WTC11 (cell line): ENCODE data around the gene ASCC3. TPM values are rescaled to one million over a fixed set of nuclear protein-coding genes. Genes with fewer than 3 reads are reported as not detected.

ENCODE experiments used
- ATAC-seq: fragments of 200-7000 bp; cut with Tn5 transposase; 2 replicates; pipeline ENCODE4 v1.10.0; 2021; ENCODE audit warnings: mild to moderate bottlenecking, moderate library complexity
- CTCF ChIA-PET: fragments of 300-600 bp; sonication (Branson Sonifier 250); formaldehyde crosslinking; loops from one replicate; lab custom pipeline; 2021; ENCODE audit warnings: antibody characterized with exemption; lab: Charles Lee
- POLR2A ChIA-PET: fragments of 350-600 bp; sonication (Branson Sonifier 250); formaldehyde crosslinking; loops from one replicate; lab custom pipeline; 2021; ENCODE audit warnings: antibody characterized with exemption; lab: Charles Lee
- DNase-seq: peaks from one replicate; pipeline ENCODE4 v3.0.0; 2021; ENCODE audit warnings: low spot score
- H3K27ac Mint-ChIP-seq: 2 replicates; pipeline ENCODE4 v1.8.0; 2021; ENCODE audit warnings: mixed read lengths
- H3K27me3 Mint-ChIP-seq: 2 replicates; pipeline ENCODE4 v1.8.0; 2021; ENCODE audit warnings: low read depth, mild to moderate bottlenecking, moderate library complexity, mixed read lengths
- H3K36me3 Mint-ChIP-seq: 2 replicates; pipeline ENCODE4 v1.8.0; 2021; ENCODE audit warnings: mixed read lengths
- H3K4me1 Mint-ChIP-seq: 2 replicates; pipeline ENCODE4 v1.8.0; 2022; ENCODE audit warnings: mixed read lengths
- H3K4me3 Mint-ChIP-seq: 2 replicates; pipeline ENCODE4 v1.8.0; 2021; ENCODE audit warnings: mild to moderate bottlenecking, moderate library complexity, mixed read lengths
- H3K9me3 Mint-ChIP-seq: 2 replicates; pipeline ENCODE4 v1.8.0; 2021; ENCODE audit warnings: mixed read lengths
- ARID4B ChIP-seq: sonication (generic); formaldehyde crosslinking; IDR thresholded peaks from 2 replicates; pipeline ENCODE4 v1.8.0; 2023; ENCODE audit warnings: missing genetic modification reagents, mild to moderate bottlenecking, borderline replicate concordance
- CREB1 ChIP-seq: sonication (generic); formaldehyde crosslinking; IDR thresholded peaks from 2 replicates; pipeline ENCODE4 v1.8.0; 2023; ENCODE audit warnings: mild to moderate bottlenecking, missing genetic modification reagents
- E2F5 ChIP-seq: sonication (generic); formaldehyde crosslinking; IDR thresholded peaks from 2 replicates; pipeline ENCODE4 v1.8.1; 2022; ENCODE audit warnings: mild to moderate bottlenecking, moderate library complexity, missing genetic modification reagents
- ETV6 ChIP-seq: sonication (generic); formaldehyde crosslinking; IDR thresholded peaks from 2 replicates; pipeline ENCODE4 v1.8.1; 2022; ENCODE audit warnings: mild to moderate bottlenecking, missing genetic modification reagents
- FOXJ3 ChIP-seq: sonication (generic); formaldehyde crosslinking; IDR thresholded peaks from 2 replicates; pipeline ENCODE4 v1.9.0; 2021; ENCODE audit warnings: missing genetic modification reagents, mild to moderate bottlenecking, borderline replicate concordance
- FOXP1 ChIP-seq: sonication (generic); formaldehyde crosslinking; IDR thresholded peaks from 2 replicates; pipeline ENCODE4 v1.8.0; 2022; ENCODE audit warnings: missing genetic modification reagents, mild to moderate bottlenecking, moderate library complexity, borderline replicate concordance
- GABPB1 ChIP-seq: sonication (generic); formaldehyde crosslinking; IDR thresholded peaks from 2 replicates; pipeline ENCODE4 v1.8.1; 2023; ENCODE audit warnings: mild to moderate bottlenecking, missing genetic modification reagents
- NFE2L1 ChIP-seq: sonication (generic); formaldehyde crosslinking; IDR thresholded peaks from 2 replicates; pipeline ENCODE4 v1.8.1; 2023; ENCODE audit warnings: missing genetic modification reagents
- NR1H2 ChIP-seq: sonication (generic); formaldehyde crosslinking; IDR thresholded peaks from 2 replicates; pipeline ENCODE4 v1.9.0; 2021; ENCODE audit warnings: mild to moderate bottlenecking, moderate library complexity, missing genetic modification reagents
- ZBTB21 ChIP-seq: sonication (generic); formaldehyde crosslinking; IDR thresholded peaks from 2 replicates; pipeline ENCODE4 v1.8.1; 2023; ENCODE audit warnings: mild to moderate bottlenecking, missing genetic modification reagents, borderline replicate concordance
- ZNF219 ChIP-seq: sonication (generic); formaldehyde crosslinking; IDR thresholded peaks from 2 replicates; pipeline ENCODE4 v1.8.0; 2023; ENCODE audit warnings: missing genetic modification reagents, mild to moderate bottlenecking, borderline replicate concordance
- ZNF671 ChIP-seq: fragments of 250-450 bp; sonication (Bioruptor Pico); IDR thresholded peaks from 2 replicates; pipeline ENCODE4 v1.8.0; 2021; ENCODE audit warnings: mild to moderate bottlenecking
- total RNA-seq: library from RNA; stranded (reverse); gene quantifications from 3 replicates; pipeline ENCODE4 v1.2.3, GENCODE V29; 2021
- TF ChIP-seq, protein P1 (sequence below): fragments of 250-450 bp; sonication (Bioruptor Pico); IDR thresholded peaks from 2 replicates; pipeline ENCODE4 v2.1.2; 2022; ENCODE audit warnings: mild to moderate bottlenecking, moderate library complexity
- TF ChIP-seq, protein P2 (sequence below): sonication (generic); formaldehyde crosslinking; IDR thresholded peaks from 2 replicates; pipeline ENCODE4 v1.8.1; 2023; ENCODE audit warnings: mild to moderate bottlenecking, missing genetic modification reagents
- TF ChIP-seq, protein P3 (sequence below): sonication (generic); formaldehyde crosslinking; IDR thresholded peaks from 2 replicates; pipeline ENCODE4 v1.8.1; 2023; ENCODE audit warnings: mild to moderate bottlenecking, missing genetic modification reagents, borderline replicate concordance
- TF ChIP-seq, protein P4 (sequence below): sonication (generic); formaldehyde crosslinking; IDR thresholded peaks from 2 replicates; pipeline ENCODE4 v1.8.1; 2022; ENCODE audit warnings: missing genetic modification reagents, borderline replicate concordance
- TF ChIP-seq, protein P5 (sequence below): fragments of 250-450 bp; sonication (Bioruptor Pico); IDR thresholded peaks from 2 replicates; pipeline ENCODE4 v1.9.0; 2021; ENCODE audit warnings: mild to moderate bottlenecking

The ASCC3 gene
- total RNA-seq, 1 experiment from 2014 or later = 80.7 TPM

GRCh38 chr6:100517633-100518032 lies 363.5 kb downstream of the ASCC3 start:
- CTCF ChIA-PET = no interaction called here
- TF ChIP-seq FOXP1 (CRISPR knock-in tag) (no peak), FOXJ3 (CRISPR knock-in tag) (no peak), NFE2L1 (CRISPR knock-in tag) (no peak), ZBTB21 (CRISPR knock-in tag) (no peak), E2F5 (CRISPR knock-in tag) (no peak)
- TF ChIP-seq, protein P1, sequence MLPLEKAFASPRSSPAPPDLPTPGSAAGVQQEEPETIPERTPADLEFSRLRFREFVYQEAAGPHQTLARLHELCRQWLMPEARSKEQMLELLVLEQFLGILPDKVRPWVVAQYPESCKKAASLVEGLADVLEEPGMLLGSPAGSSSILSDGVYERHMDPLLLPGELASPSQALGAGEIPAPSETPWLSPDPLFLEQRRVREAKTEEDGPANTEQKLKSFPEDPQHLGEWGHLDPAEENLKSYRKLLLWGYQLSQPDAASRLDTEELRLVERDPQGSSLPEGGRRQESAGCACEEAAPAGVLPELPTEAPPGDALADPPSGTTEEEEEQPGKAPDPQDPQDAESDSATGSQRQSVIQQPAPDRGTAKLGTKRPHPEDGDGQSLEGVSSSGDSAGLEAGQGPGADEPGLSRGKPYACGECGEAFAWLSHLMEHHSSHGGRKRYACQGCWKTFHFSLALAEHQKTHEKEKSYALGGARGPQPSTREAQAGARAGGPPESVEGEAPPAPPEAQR (CRISPR knock-in tag) = no peak
- TF ChIP-seq, protein P2, sequence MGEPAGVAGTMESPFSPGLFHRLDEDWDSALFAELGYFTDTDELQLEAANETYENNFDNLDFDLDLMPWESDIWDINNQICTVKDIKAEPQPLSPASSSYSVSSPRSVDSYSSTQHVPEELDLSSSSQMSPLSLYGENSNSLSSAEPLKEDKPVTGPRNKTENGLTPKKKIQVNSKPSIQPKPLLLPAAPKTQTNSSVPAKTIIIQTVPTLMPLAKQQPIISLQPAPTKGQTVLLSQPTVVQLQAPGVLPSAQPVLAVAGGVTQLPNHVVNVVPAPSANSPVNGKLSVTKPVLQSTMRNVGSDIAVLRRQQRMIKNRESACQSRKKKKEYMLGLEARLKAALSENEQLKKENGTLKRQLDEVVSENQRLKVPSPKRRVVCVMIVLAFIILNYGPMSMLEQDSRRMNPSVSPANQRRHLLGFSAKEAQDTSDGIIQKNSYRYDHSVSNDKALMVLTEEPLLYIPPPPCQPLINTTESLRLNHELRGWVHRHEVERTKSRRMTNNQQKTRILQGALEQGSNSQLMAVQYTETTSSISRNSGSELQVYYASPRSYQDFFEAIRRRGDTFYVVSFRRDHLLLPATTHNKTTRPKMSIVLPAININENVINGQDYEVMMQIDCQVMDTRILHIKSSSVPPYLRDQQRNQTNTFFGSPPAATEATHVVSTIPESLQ (CRISPR knock-in tag) = no peak
- TF ChIP-seq, protein P3, sequence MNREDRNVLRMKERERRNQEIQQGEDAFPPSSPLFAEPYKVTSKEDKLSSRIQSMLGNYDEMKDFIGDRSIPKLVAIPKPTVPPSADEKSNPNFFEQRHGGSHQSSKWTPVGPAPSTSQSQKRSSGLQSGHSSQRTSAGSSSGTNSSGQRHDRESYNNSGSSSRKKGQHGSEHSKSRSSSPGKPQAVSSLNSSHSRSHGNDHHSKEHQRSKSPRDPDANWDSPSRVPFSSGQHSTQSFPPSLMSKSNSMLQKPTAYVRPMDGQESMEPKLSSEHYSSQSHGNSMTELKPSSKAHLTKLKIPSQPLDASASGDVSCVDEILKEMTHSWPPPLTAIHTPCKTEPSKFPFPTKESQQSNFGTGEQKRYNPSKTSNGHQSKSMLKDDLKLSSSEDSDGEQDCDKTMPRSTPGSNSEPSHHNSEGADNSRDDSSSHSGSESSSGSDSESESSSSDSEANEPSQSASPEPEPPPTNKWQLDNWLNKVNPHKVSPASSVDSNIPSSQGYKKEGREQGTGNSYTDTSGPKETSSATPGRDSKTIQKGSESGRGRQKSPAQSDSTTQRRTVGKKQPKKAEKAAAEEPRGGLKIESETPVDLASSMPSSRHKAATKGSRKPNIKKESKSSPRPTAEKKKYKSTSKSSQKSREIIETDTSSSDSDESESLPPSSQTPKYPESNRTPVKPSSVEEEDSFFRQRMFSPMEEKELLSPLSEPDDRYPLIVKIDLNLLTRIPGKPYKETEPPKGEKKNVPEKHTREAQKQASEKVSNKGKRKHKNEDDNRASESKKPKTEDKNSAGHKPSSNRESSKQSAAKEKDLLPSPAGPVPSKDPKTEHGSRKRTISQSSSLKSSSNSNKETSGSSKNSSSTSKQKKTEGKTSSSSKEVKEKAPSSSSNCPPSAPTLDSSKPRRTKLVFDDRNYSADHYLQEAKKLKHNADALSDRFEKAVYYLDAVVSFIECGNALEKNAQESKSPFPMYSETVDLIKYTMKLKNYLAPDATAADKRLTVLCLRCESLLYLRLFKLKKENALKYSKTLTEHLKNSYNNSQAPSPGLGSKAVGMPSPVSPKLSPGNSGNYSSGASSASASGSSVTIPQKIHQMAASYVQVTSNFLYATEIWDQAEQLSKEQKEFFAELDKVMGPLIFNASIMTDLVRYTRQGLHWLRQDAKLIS (CRISPR knock-in tag) = no peak
- Mint-ChIP-seq H3K4me3 (no peak overlapping the region), H3K4me1 (0 out of 2 replicates have a peak, but pooled peaks cover 1% of the 10 kb centered on the region), H3K9me3 (no peaks in the 10 kb centered on the region), H3K27me3 (no peaks in the 10 kb centered on the region), H3K36me3 (peaks cover 1% of the 10 kb centered on the region; the same call in 1 of the 2 replicates), H3K27ac (no peak overlapping the region)
- no peak for ATAC-seq
- DNase-seq = no peak
- POLR2A ChIA-PET = no interaction called here

DNA sequence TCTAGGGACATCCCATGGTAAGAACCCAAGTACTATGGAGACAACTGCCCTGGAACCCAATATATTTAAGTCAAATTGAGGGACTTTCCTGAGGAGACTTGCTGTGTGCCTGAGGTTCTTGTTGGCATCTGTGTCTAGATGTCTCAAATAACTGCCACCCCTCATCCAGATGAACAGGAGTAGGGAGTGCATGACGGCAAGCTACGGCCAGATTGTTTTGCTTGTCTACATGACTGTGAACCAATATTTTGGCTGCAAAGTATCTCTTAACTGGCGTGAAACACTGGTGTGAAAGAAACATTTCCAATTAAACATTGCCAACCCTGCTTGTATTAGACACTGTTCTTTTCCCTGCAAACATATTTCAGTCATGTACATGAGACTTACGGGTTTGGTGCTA lies 364.0 kb downstream of the ASCC3 start:
- H3K27me3 Mint-ChIP-seq = no peaks in the 10 kb centered on the region
- DNase-seq (no peak), ATAC-seq (no peak)
- ChIA-PET CTCF (no interaction called here), POLR2A (no interaction called here)
- H3K27ac Mint-ChIP-seq = peak overlapping the region; percentile 23; the same call in 1 of the 2 replicates
- H3K9me3 Mint-ChIP-seq = no peaks in the 10 kb centered on the region
- peaks cover 4% of the 10 kb centered on the region; the same call in 1 of the 2 replicates for H3K36me3 Mint-ChIP-seq
- 0 out of 2 replicates have a peak, but pooled peaks cover 2% of the 10 kb centered on the region for H3K4me1 Mint-ChIP-seq
- no peak overlapping the region for H3K4me3 Mint-ChIP-seq
- TF ChIP-seq, protein P4, sequence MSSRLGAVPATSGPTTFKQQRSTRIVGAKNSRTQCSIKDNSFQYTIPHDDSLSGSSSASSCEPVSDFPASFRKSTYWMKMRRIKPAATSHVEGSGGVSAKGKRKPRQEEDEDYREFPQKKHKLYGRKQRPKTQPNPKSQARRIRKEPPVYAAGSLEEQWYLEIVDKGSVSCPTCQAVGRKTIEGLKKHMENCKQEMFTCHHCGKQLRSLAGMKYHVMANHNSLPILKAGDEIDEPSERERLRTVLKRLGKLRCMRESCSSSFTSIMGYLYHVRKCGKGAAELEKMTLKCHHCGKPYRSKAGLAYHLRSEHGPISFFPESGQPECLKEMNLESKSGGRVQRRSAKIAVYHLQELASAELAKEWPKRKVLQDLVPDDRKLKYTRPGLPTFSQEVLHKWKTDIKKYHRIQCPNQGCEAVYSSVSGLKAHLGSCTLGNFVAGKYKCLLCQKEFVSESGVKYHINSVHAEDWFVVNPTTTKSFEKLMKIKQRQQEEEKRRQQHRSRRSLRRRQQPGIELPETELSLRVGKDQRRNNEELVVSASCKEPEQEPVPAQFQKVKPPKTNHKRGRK (CRISPR knock-in tag) = no peak
- no peak for TF ChIP-seq ARID4B (CRISPR knock-in tag)
- no peak for TF ChIP-seq E2F5 (CRISPR knock-in tag)
- no peak for TF ChIP-seq ZNF671 (CRISPR knock-in tag)
- no peak for TF ChIP-seq ETV6 (CRISPR knock-in tag)
- no peak for TF ChIP-seq NR1H2 (CRISPR knock-in tag)
- TF ChIP-seq, protein P5, sequence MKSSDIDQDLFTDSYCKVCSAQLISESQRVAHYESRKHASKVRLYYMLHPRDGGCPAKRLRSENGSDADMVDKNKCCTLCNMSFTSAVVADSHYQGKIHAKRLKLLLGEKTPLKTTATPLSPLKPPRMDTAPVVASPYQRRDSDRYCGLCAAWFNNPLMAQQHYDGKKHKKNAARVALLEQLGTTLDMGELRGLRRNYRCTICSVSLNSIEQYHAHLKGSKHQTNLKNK (CRISPR knock-in tag) = no peak
- no peak for TF ChIP-seq CREB1
- no peak for TF ChIP-seq GABPB1 (CRISPR knock-in tag)
- no peak for TF ChIP-seq ZNF219 (CRISPR knock-in tag)
